Urinary bladder (tissue), 4 donors: ENCODE results near the gene ANGPTL8. TPM values are rescaled to one million over a fixed set of nuclear protein-coding genes. Genes with fewer than 3 reads are reported as not detected.

Source experiments
- DNase-seq: peaks from one replicate; pipeline ENCODE4 v3.0.0-alpha.2; 2015; ENCODE audit errors: extremely low spot score
- H3K27ac ChIP-seq: one replicate; pipeline ENCODE4 v1.5.1; 2013; ENCODE audit warnings: low read depth, mild to moderate bottlenecking, moderate library complexity
- H3K36me3 ChIP-seq: one replicate; pipeline ENCODE4 v1.6.1; 2013; ENCODE audit warnings: mild to moderate bottlenecking, moderate library complexity; ENCODE audit not compliant: insufficient read depth
- H3K4me1 ChIP-seq: one replicate; pipeline ENCODE4 v1.6.1; 2013; ENCODE audit warnings: mild to moderate bottlenecking, moderate library complexity; ENCODE audit not compliant: insufficient read depth
- H3K4me3 ChIP-seq: one replicate; pipeline ENCODE4 v1.5.1; 2013; ENCODE audit warnings: low read depth, low read length
- WGBS: extraction: QIAGEN DNeasy Blood & Tissue Kit; methylation state at CpG from one replicate; pipeline ENCODE4 v1.1.7; 2013; 5-methylcytosine and 5-hydroxymethylcytosine counted together
- polyA plus RNA-seq: library from polyadenylated mRNA; stranded (reverse); fragments of 200-250 nt; gene quantifications from one replicate; pipeline ENCODE4 v1.2.3, GENCODE V29; 2013
- total RNA-seq: library from RNA; depleted of rRNA; stranded (reverse); fragments of >200 nt; gene quantifications from one replicate; pipeline ENCODE4 v1.2.3, GENCODE V29; 2014
- donor health status: healthy with polysubstance abuse.
- donor health status: healthy.

Gene ANGPTL8
- total and polyA plus RNA-seq, 2 donors = 21.4 TPM; not detected in 1

DNA sequence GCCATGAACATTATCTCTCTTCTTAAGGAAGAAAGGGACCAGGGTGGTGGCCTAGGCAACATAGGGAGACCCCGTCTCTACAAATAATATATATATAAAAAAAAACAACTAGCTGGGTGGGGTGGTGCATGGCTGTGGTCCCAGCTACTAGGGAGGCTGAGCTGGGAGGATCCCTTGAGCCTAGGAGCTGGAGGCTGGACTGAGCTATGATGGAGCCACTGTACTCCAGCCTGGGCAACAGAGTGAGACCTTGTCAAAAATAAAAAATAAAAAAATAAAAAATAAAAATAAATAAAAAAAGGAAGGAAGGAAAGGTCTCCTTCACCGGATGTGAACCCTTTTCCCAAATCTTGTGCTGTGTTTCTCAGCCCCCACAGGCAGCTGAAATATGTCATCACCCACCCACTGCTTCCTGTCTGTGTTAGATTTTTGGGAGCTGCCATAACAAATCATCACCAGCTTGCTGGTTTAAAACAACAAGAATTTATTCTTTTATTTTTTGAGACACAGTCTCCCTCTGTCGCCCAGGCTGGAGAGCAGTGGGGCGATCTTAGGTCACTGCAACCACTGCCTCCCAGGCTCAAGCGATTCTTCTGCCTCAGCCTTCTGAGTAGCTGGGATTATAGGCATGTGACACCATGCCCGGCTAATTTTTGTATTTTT, 47.0 kb downstream of the ANGPTL8 start:
- Histone ChIP-seq H3K36me3 (no peaks in the 10 kb centered on the region), H3K4me3 (no peak overlapping the region), H3K27ac (no peak overlapping the region), H3K4me1 (no peaks in the 10 kb centered on the region)
- DNase-seq = no peak
- 53% methylated on average over 6 of the region's 6 CpGs for WGBS

DNA sequence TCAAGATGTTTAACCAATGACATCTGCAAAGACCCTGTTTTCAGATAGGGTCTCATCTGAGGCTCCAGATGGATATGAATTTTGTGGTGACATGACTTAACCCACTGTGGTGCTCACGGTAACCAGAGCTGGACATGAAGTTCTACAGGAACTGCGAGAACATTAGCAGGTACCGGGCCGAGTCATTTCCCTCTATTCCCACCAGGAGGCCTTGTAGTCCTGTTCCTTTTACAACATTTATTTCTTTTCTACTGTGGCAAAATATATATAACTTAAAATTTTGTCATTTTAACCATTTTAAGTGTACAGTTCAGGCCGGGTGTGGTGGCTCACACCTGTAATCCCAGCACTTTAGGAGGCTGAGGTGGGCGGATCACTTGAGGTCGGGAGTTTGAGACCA, 48.9 kb downstream of the ANGPTL8 start:
- Histone ChIP-seq H3K36me3 (no peaks in the 10 kb centered on the region), H3K4me1 (no peaks in the 10 kb centered on the region), H3K4me3 (no peak overlapping the region), H3K27ac (no peak overlapping the region)
- no peak for DNase-seq
- WGBS = 84% methylated on average over 7 of the region's 7 CpGs

DNA sequence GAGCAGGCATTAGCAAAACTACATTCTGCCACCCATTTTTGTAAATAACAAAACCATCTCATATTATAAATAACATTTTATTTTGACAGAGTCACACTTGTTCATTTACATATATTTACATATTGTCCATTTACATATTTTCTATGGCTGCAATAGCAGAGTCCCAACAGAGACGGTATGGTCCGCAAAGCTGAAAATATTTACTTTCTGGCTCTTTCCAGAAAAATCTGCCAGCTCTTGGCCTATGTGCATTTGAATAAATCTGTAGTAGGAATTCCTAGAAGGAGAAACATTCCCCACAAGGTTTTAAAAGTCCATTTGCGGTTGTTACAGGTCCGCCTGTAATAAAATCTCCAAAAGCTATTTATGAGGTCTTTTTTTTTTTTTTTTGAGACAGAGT, 50.8 kb downstream of the ANGPTL8 start:
- 66% methylated on average over 4 of the region's 4 CpGs for WGBS
- Histone ChIP-seq H3K4me1 (no peaks in the 10 kb centered on the region), H3K36me3 (no peaks in the 10 kb centered on the region), H3K27ac (no peak overlapping the region), H3K4me3 (no peak overlapping the region)
- no peak for DNase-seq

DNA sequence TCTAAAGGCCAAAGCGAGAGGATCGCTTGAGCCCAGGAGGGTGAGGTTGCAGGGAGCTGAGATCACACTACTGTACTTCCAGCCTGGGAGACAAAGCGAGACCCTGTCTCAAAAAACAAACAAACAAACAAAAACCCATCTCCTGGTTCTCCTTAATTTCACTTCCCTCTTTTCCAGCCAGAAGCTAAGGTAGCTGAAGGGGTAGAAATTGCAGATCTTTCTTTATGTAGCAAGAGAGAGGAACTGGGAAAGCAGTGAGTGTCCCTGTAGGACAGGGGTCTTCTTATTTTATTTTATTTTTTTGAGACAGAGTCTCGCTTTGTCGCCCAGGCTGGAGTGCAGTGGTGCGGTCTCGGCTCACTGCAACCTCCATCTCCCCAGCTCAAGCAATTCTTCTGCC, 52.0 kb downstream of the ANGPTL8 start:
- H3K4me1 ChIP-seq = no peaks in the 10 kb centered on the region
- no peak overlapping the region for H3K27ac ChIP-seq
- no peaks in the 10 kb centered on the region for H3K36me3 ChIP-seq
- WGBS = 93% methylated on average over 7 of the region's 7 CpGs
- DNase-seq = no peak
- H3K4me3 ChIP-seq = no peak overlapping the region

Other genes starting within 250 kb of the ANGPTL8 start
- 48.6 TPM for gene LDLR, start 150.2 kb upstream of the ANGPTL8 start, total RNA-seq
- gene LDLR, start 150.2 kb upstream of the ANGPTL8 start, polyA plus RNA-seq = 44.9 TPM
- 21.1 TPM for gene SPC24, start 83.8 kb upstream of the ANGPTL8 start, total RNA-seq
- gene SPC24, start 83.8 kb upstream of the ANGPTL8 start, polyA plus RNA-seq = 1.8 TPM
- gene KANK2, start 42.1 kb upstream of the ANGPTL8 start, total RNA-seq = 183 TPM
- 819 TPM for gene KANK2, start 42.1 kb upstream of the ANGPTL8 start, polyA plus RNA-seq
- 20.7 TPM for gene DOCK6, start 22.9 kb downstream of the ANGPTL8 start, total RNA-seq
- gene DOCK6, start 22.9 kb downstream of the ANGPTL8 start, polyA plus RNA-seq = 30.6 TPM
- gene TSPAN16, start 56.5 kb downstream of the ANGPTL8 start, total RNA-seq = not detected
- not detected for gene TSPAN16, start 56.5 kb downstream of the ANGPTL8 start, polyA plus RNA-seq
- 13.4 TPM for gene RAB3D, start 100.0 kb downstream of the ANGPTL8 start, total RNA-seq
- 12.4 TPM for gene RAB3D, start 100.0 kb downstream of the ANGPTL8 start, polyA plus RNA-seq
- gene TMEM205, start 106.6 kb downstream of the ANGPTL8 start, total RNA-seq = 63.8 TPM
- 144 TPM for gene TMEM205, start 106.6 kb downstream of the ANGPTL8 start, polyA plus RNA-seq
- 14.3 TPM for gene CCDC159, start 106.9 kb downstream of the ANGPTL8 start, total RNA-seq
- gene CCDC159, start 106.9 kb downstream of the ANGPTL8 start, polyA plus RNA-seq = 29.0 TPM
- 7.2 TPM for gene PLPPR2, start 115.8 kb downstream of the ANGPTL8 start, total RNA-seq
- 41.5 TPM for gene PLPPR2, start 115.8 kb downstream of the ANGPTL8 start, polyA plus RNA-seq
- gene SWSAP1, start 135.0 kb downstream of the ANGPTL8 start, total RNA-seq = 1.2 TPM
- 2.4 TPM for gene SWSAP1, start 135.0 kb downstream of the ANGPTL8 start, polyA plus RNA-seq
- 2.9 TPM for gene EPOR, start 144.7 kb downstream of the ANGPTL8 start, total RNA-seq
- 6.6 TPM for gene EPOR, start 144.7 kb downstream of the ANGPTL8 start, polyA plus RNA-seq
- 2.5 TPM for gene RGL3, start 179.7 kb downstream of the ANGPTL8 start, total RNA-seq
- gene RGL3, start 179.7 kb downstream of the ANGPTL8 start, polyA plus RNA-seq = 6.5 TPM
- gene ODAD3, start 195.5 kb downstream of the ANGPTL8 start, total RNA-seq = 0.48 TPM
- 0.34 TPM for gene ODAD3, start 195.5 kb downstream of the ANGPTL8 start, polyA plus RNA-seq
- 54.9 TPM for gene PRKCSH, start 196.0 kb downstream of the ANGPTL8 start, total RNA-seq
- 174 TPM for gene PRKCSH, start 196.0 kb downstream of the ANGPTL8 start, polyA plus RNA-seq
- 0.90 TPM for gene ELAVL3, start 241.4 kb downstream of the ANGPTL8 start, total RNA-seq
- 0.28 TPM for gene ELAVL3, start 241.4 kb downstream of the ANGPTL8 start, polyA plus RNA-seq